Nephron progenitor cell (in vitro differentiated cells): ENCODE measurements around the gene PIGV.

Source experiments
- DNase-seq: peaks from one replicate; pipeline ENCODE4 v3.0.0; 2021
- H3K27ac Mint-ChIP-seq: 2 replicates; pipeline ENCODE4 v1.8.0; 2021; ENCODE audit warnings: mild to moderate bottlenecking, moderate library complexity, mixed read lengths
- H3K27me3 Mint-ChIP-seq: 2 replicates; pipeline ENCODE4 v1.8.0; 2021; ENCODE audit warnings: mild to moderate bottlenecking, low read depth, mixed read lengths; ENCODE audit not compliant: poor library complexity
- H3K36me3 Mint-ChIP-seq: 2 replicates; pipeline ENCODE4 v1.8.0; 2021; ENCODE audit warnings: low read depth, mixed read lengths
- H3K4me1 Mint-ChIP-seq: 2 replicates; pipeline ENCODE4 v1.8.0; 2021; ENCODE audit warnings: mixed read lengths
- H3K4me3 Mint-ChIP-seq: 2 replicates; pipeline ENCODE4 v1.8.0; 2021; ENCODE audit warnings: mild to moderate bottlenecking, moderate library complexity, mixed read lengths
- H3K9me3 Mint-ChIP-seq: 2 replicates; pipeline ENCODE4 v1.8.0; 2021; ENCODE audit warnings: mild to moderate bottlenecking, moderate library complexity, mixed read lengths
- CTCF ChIP-seq: fragments of 200-600 bp; sonication (generic); IDR thresholded peaks from 2 replicates; pipeline ENCODE4 v1.5.0; 2021; ENCODE audit warnings: antibody characterized with exemption

PIGV gene

GRCh38 chr1:26828411-26828991, 40.8 kb downstream of the PIGV start:
- H3K4me3 Mint-ChIP-seq: peak overlapping the region; percentile 90
- H3K36me3 Mint-ChIP-seq: peaks cover 17% of the 10 kb centered on the region
- no peaks in the 10 kb centered on the region for H3K27me3 Mint-ChIP-seq
- TF ChIP-seq CTCF: no peak
- H3K4me1 Mint-ChIP-seq: peaks cover 55% of the 10 kb centered on the region
- no peak overlapping the region for H3K27ac Mint-ChIP-seq
- no peaks in the 10 kb centered on the region for H3K9me3 Mint-ChIP-seq
- no peak for DNase-seq

GRCh38 chr1:26829184-26829911, 41.6 kb downstream of the PIGV start:
- peaks cover 55% of the 10 kb centered on the region for H3K4me1 Mint-ChIP-seq
- H3K27me3 Mint-ChIP-seq: no peaks in the 10 kb centered on the region
- no peaks in the 10 kb centered on the region for H3K9me3 Mint-ChIP-seq
- TF ChIP-seq CTCF: no peak
- peak overlapping the region; percentile 42 for H3K4me3 Mint-ChIP-seq
- H3K27ac Mint-ChIP-seq: no peak overlapping the region
- H3K36me3 Mint-ChIP-seq: peaks cover 22% of the 10 kb centered on the region
- no peak for DNase-seq

GRCh38 chr1:26831059-26831458, 43.3 kb downstream of the PIGV start:
- Mint-ChIP-seq H3K9me3 (no peaks in the 10 kb centered on the region), H3K4me3 (no peak overlapping the region), H3K4me1 (peaks cover 39% of the 10 kb centered on the region), H3K36me3 (peaks cover 38% of the 10 kb centered on the region), H3K27me3 (peaks cover under 1% of the 10 kb centered on the region), H3K27ac (peak overlapping the region; percentile 57)
- no peak for DNase-seq
- TF ChIP-seq CTCF: no peak

- Mint-ChIP-seq H3K27ac (peak overlapping the region; percentile 57), H3K27me3 (peaks cover 6% of the 10 kb centered on the region), H3K36me3 (peaks cover 45% of the 10 kb centered on the region), H3K9me3 (no peaks in the 10 kb centered on the region), H3K4me3 (no peak overlapping the region), H3K4me1 (peaks cover 36% of the 10 kb centered on the region)
- no peak for DNase-seq
- no peak for TF ChIP-seq CTCF
Observed at GRCh38 chr1:26831546-26832248, 43.9 kb downstream of the PIGV start.

- H3K4me3 Mint-ChIP-seq: no peak overlapping the region
- peaks cover 6% of the 10 kb centered on the region for H3K27me3 Mint-ChIP-seq
- H3K9me3 Mint-ChIP-seq: no peaks in the 10 kb centered on the region
- TF ChIP-seq CTCF: no peak
- no peak for DNase-seq
- peaks cover 33% of the 10 kb centered on the region for H3K4me1 Mint-ChIP-seq
- H3K27ac Mint-ChIP-seq: no peak overlapping the region
- peaks cover 47% of the 10 kb centered on the region for H3K36me3 Mint-ChIP-seq
Observed at GRCh38 chr1:26832249-26832960, 44.7 kb downstream of the PIGV start.
